ELR (cell line): ENCODE data around the gene RAB25.
"Not testable (repeated sequence)": the region's sequence is repeated elsewhere in the genome, so short reads cannot be mapped to it uniquely, and the experiment has no call there.

Experiments
- DNase-seq: peaks from one replicate; pipeline ENCODE4 v3.0.0-alpha.2; 2015; ENCODE audit warnings: low read depth

Gene RAB25

DNA sequence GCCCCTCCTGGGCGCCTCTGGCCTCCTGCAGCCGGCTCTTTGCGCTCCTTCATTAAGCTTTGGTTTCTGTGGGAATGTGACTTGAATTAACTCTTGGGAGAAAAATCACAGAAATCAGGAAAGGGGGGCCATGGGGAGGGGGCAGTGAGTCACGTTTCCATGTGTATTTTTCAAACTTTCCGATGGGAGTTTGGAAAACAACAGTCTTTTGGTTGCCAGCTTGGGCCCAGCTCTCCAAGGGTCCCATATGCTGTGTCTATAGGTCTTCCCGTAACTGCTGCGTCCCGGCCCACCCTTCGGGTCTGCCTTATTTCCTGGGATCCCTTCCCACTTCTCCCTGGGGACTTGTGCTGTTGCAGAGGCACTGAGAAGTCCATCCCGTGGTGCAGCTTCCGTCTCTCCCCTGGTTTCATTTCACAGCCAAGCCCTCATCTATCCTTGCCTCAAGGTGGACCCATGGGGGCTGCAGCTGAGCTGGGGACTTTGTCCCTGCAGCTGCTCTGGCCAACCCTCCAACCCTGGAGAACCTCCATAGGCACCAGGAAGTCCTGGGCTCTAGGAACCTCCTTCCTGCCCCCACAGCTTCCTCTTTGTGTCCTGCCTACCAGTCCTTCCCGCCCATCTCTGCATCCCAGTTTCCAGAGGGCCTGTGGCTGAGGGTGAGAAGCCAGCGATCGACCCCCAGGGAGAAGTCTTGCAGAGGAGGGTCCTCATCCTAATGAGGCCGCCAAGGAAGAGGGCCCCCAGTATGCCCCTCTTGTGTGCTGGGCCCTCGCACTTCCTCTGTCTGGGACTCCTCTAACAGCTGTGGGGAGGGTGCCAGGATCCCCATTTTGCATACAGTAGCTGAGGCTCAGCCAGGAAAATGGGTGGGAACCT is 41.9 kb downstream of the RAB25 start:
- DNase-seq: peak; percentile 55

GRCh38 chr1:156103521-156103947 is 42.6 kb downstream of the RAB25 start:
- no peak for DNase-seq

- DNase-seq: peak; percentile 70
Measured at GRCh38 chr1:156104065-156104810, 43.3 kb downstream of the RAB25 start.

DNA sequence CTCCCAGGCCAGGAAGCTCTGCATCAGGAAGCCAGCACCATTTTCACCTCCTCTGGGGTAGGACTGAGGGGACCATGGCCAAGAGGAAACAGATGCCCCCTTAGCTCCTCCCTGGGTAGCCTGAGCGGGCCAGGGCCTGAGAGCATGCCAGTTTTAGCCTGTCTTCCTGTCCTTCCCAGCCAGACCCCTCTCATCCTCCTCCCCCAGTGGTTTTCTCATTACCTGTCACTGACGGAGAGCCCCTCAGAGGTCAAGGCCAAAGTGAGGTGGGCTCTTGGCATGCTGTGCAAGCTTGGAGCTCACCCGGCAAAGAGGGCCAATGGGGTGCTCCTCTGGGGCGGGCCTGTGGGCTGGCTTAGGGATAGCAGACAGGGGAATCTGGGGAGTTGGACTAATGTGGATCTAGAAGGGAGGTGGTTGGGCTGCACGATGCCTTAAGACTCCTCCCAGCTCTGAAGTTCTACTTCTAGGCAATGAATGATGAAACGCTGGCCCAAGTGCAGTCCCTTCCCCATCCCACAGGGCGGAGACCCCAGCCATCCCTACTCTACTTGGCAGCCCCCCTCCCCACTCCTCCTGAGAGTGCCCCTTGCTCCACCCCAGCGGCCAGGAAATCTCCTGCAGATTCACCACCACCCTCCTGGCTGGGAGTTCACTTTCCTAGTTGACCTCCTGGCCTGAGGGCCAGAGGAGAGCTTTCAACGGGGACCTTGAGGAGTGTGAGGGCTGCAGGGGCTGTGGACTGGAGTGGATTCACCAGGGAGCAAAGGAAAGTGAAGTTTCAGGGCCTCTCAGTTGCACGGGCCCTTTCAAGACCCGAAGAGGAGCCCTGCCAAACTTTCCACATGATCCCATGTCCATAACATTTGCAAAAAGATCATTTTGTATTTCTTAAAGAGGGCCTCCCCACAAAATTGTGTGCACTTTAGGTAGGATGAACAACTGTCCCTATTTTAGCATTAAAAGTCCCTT is 44.2 kb downstream of the RAB25 start:
- DNase-seq: no peak

DNA sequence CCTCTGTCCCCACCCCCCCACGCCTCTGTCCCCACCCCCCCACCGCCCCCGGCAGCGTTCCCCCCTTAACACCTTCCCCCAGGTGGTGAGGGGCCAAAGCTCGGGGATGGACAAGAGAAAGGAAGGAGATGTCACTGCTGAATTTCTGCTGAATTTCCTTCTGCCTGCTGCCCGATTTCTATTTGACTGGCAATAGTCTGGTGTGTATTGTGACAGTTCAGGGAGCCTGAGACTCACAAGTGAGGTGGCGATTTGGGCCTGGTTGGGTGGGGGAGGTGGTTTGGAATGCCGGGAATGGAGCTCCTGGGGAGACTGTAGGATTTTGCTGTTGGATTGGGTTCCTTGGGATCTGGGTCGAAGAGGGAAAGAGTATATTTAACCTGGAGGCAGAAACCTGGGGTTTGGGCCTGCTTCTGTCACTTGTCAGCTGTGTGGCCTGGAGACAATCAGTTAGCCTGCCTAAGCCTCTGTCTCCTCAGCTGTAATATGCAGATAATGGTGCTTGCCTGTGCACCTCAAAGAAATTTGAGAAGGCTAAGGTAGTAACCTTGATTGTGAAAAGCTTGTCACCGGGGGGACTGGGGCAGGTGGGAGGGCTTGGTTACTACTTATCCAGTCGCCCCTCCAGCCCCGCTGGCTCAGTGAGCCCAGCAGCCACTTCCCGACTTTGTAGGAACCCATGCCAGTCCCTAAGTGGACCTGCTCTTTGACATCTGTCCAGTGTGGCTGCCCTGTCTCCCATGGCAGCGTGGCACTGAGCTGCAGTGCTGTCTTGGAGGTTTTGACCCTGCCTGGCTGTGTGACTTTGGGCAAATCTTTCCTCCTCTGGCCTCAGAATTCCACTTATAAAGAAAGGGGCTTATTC is 45.9 kb downstream of the RAB25 start:
- no peak for DNase-seq

GRCh38 chr1:156108057-156108456 is 47.1 kb downstream of the RAB25 start:
- no peak for DNase-seq

GRCh38 chr1:156108664-156109241 is 47.8 kb downstream of the RAB25 start:
- DNase-seq: no peak

- DNase-seq: no peak
Measured at GRCh38 chr1:156110252-156110651, 49.3 kb downstream of the RAB25 start.

DNA sequence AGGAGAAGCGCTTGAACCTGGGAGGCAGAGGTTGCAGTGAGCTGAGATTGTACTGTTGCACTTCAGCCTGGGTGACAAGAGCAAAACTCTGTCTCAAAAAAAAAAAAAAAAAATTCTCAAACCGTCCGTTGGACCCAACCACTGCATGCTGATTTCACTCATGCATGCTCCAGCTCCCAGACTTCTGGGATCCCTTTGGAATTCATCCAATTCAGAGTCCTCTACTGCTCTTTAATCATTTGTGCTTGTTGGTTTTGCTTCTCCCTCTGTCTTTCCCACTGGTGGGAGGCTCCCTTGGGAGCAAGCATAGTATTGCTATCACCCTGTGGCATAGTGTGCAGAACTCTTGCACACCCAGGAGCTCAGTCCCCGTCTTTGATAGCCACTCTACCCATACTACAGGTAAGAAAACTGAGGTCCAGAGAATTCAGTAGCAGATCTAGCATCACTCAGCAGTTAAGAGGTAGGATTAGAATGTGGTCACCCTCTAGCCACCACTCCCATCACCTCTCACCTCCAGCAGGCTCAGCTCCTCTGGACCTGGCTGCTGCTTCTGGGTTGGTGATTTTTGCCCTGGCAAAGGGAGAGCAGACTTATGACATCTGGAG is 50.5 kb downstream of the RAB25 start:
- no peak for DNase-seq

DNA sequence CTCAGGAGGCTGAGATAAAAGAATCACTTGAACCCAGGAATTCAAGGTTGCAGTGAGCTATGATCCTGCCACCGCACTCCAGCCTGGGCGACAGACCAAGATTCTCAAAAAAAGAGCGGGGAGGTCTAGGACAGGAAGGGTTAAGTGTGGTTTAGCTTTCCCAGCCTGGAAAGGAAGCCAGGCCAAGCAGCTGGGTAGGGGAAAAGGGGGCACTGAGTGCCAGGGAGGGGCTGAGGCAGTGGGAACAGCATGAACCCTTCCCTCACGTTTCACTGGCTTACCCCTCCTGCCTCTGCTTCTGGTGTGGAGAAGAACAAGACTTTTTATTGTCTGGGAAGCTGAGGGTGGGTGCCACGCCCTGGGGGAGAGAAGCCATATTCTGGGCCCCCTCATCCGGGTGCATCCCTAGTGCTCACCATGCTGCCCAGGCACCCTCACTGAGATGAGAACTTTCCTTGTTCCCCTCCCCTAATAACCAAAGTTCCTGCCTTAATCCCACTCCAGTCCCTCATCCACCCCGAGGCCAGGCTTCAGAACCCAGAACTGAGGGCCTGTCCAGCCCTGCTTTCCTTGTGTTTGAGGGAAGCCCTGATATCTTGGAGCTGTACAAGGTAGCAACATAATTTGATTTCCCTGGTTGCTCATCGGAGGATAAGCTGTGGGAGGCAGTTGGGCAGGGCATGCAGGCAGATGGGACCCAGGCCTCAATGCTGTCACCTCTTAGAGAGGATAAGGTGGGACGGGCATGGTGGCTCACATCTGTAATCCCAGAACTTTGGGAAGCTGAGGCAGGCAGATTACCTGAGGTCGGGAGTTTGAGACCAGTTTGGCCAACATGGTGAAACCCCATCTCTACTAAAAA is 51.5 kb downstream of the RAB25 start:
- DNase-seq: no peak

DNA sequence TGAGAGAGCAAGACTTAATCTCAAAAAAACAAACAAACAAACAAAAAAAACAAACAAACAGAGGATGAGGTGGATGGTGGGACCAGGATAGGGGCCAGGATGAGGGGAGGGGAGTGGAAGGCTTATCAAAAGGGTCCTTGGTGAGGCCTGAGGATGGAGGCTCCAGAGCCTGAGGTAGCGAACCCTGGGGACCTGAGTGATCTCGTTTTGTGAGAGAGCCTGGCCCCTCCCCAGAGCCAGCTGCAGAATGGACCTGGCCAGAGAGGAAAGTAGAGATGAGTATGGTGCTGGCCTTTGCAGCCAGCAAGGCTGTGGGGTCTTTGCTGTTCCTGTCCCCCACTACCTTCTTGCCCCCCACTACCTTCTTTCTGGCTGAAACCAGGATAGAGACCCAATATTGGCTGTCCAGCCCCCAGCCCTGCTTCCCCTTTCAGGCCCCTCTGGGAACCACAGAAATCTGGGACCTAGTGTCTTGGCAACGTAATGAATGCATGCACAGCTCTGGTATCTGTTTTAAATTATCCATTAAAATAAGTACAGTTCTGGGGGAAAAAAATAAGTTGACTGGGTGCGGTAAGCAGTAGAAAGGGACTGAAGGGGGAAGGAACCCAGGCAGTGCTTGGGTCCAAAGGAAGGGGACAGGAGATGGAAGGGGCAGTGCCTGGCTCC is 52.5 kb downstream of the RAB25 start:
- no peak for DNase-seq

- DNase-seq: peak; percentile 98
Measured at GRCh38 chr1:156114101-156114918, 53.4 kb downstream of the RAB25 start, which contains the start of gene LMNA. Gene LMNA (plus strand): TSS chr1:156114711. CDS start chr1:156114919, 208 bp downstream.

DNA sequence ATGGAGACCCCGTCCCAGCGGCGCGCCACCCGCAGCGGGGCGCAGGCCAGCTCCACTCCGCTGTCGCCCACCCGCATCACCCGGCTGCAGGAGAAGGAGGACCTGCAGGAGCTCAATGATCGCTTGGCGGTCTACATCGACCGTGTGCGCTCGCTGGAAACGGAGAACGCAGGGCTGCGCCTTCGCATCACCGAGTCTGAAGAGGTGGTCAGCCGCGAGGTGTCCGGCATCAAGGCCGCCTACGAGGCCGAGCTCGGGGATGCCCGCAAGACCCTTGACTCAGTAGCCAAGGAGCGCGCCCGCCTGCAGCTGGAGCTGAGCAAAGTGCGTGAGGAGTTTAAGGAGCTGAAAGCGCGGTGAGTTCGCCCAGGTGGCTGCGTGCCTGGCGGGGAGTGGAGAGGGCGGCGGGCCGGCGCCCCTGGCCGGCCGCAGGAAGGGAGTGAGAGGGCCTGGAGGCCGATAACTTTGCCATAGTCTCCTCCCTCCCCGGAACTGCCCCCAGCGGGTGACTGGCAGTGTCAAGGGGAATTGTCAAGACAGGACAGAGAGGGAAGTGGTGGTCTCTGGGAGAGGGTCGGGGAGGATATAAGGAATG is 54.1 kb downstream of the RAB25 start:
- peak; percentile 60 for DNase-seq

DNA sequence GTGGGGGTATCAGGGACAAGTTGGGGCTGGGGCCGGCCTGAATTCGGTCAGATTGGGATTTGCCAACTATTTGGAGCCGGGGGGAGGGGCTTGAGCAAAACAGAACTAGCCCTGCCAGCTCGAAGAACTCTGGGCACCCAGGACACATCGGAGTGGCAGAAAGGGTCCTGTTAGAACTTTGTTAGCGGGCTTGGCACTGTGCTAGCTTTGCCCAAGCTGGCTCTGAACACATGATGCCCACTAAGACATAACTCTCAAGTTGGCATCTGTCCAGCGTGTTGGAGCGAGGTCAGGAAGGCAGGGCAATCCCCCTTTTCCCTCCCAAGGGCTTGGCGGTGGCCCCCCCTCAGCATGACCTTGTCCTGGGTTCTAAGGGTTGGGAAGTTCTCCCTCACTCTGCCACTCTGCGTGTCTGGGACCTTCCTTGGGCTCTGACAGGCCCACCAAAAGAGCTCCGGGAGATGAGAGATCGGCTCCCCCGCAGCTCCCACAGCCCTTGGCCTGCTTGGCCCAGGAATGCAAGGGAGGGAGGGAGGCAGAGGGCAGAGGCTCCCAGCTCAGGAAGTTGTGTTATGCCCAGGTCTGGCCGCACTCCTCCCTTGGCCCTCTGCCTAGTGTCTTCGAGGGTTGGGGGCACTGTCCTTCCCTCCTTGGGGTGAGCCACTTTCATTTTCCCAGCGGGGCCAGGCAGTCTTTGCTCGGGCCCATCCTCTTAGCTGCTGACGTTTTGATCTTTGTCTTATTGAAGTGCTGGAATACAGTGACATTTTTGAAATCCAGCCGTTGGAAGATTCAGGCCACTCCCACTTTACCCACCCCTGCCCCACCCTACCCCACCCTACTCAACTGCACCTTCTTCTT is 54.8 kb downstream of the RAB25 start:
- DNase-seq: peak; percentile 77

DNA sequence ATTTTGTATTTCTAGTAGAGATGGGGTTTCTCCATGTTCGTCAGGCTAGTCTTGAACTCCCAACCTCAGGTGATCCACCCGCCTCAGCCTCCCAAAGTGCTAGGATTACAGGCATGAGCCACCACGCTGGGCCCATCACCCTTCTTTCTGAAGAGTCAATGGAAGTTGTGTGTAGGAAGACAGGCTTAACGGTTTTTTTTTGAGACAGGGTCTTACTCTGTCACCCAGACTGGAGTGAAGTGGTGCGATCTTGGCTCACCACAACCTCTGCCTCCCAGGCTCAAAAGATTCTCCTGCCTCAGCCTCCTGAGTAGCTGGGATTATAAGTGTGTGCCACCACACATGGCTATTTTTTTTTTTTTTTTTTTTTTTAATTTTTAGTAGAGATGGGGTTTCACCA is 55.8 kb downstream of the RAB25 start:
- not testable (repeated sequence) for DNase-seq
